WI38 (cell line): Measurements from ENCODE around the gene PAQR3.

ENCODE experiments used
- H3K4me3 ChIP-seq: 2 replicates; pipeline ENCODE4 v1.5.1; 2011; ENCODE audit warnings: low read depth, mild to moderate bottlenecking, control low read depth, low read length
- CTCF ChIP-seq: IDR thresholded peaks from 2 replicates; pipeline ENCODE4 v1.5.1; 2012; ENCODE audit warnings: low read depth, mild to moderate bottlenecking, control low read depth, low read length

Gene PAQR3

GRCh38 chr4:78944381-78944780 is 5.1 kb upstream of the PAQR3 start:
- no peak for TF ChIP-seq CTCF
- no peak overlapping the region for H3K4me3 ChIP-seq

- TF ChIP-seq CTCF: no peak
Observed at GRCh38 chr4:78940752-78941151, 1.5 kb upstream of the PAQR3 start.

GRCh38 chr4:78939667-78940008 is 400 bp upstream of the PAQR3 start:
- H3K4me3 ChIP-seq: peak overlapping the region; percentile 85
- TF ChIP-seq CTCF: no peak

More at GRCh38 chr4:78940752-78941151, 1.5 kb upstream of the PAQR3 start:
- H3K4me3 ChIP-seq: no peak overlapping the region

- peak overlapping the region; percentile 85 for H3K4me3 ChIP-seq
- no peak for TF ChIP-seq CTCF
Observed at GRCh38 chr4:78938474-78938867, 767 bp downstream of the PAQR3 start.

- H3K4me3 ChIP-seq: no peak overlapping the region
- TF ChIP-seq CTCF: no peak
Observed at GRCh38 chr4:78937837-78938236, 1.4 kb downstream of the PAQR3 start.

GRCh38 chr4:78936989-78937388 is 2.2 kb downstream of the PAQR3 start:
- TF ChIP-seq CTCF: no peak
- no peak overlapping the region for H3K4me3 ChIP-seq

GRCh38 chr4:78930016-78930629 is 9.1 kb downstream of the PAQR3 start:
- H3K4me3 ChIP-seq: no peak overlapping the region
- TF ChIP-seq CTCF: no peak
